HEK293T (cell line): ENCODE results near the gene OR4D11.
"Not testable (repeated sequence)": the region's sequence is repeated elsewhere in the genome, so short reads cannot be mapped to it uniquely, and the experiment has no call there.

Experiments
- CTCF ChIA-PET: fragments of 350-600 bp; formaldehyde crosslinking; extraction: SDS; loops from one replicate; lab custom pipeline; 2021; ENCODE audit warnings: antibody characterized with exemption, inconsistent platforms; lab: Yijun Ruan, JAX
- POLR2A ChIA-PET: fragments of 350-600 bp; formaldehyde crosslinking; extraction: SDS; loops from one replicate; lab custom pipeline; 2020; ENCODE audit warnings: antibody characterized with exemption, inconsistent platforms; lab: Yijun Ruan, JAX
- DNase-seq: peaks from one replicate; pipeline ENCODE4 v3.0.0; 2012; ENCODE audit warnings: mixed read lengths; ENCODE audit errors: extremely low spot score
- ARNT ChIP-seq: fragments of 450-650 bp; IDR thresholded peaks from 2 replicates; pipeline ENCODE4 v1.6.1; 2017; ENCODE audit warnings: mild to moderate bottlenecking
- BHLHE40 ChIP-seq: fragments of 450-650 bp; IDR thresholded peaks from 2 replicates; pipeline ENCODE4 v1.6.1; 2016; ENCODE audit warnings: mild to moderate bottlenecking, moderate library complexity, borderline replicate concordance
- CTBP1 ChIP-seq: fragments of 450-650 bp; IDR thresholded peaks from 2 replicates; pipeline ENCODE4 v1.6.1; 2016; ENCODE audit warnings: borderline replicate concordance
- ELF4 ChIP-seq: fragments of 450-650 bp; IDR thresholded peaks from 2 replicates; pipeline ENCODE4 v1.6.1; 2017; ENCODE audit warnings: antibody characterized with exemption
- FOXA1 ChIP-seq: fragments of 450-650 bp; IDR thresholded peaks from 2 replicates; pipeline ENCODE4 v1.6.1; 2016; ENCODE audit warnings: mild to moderate bottlenecking
- FOXK2 ChIP-seq: fragments of 450-650 bp; IDR thresholded peaks from 2 replicates; pipeline ENCODE4 v1.6.1; 2016; ENCODE audit warnings: mild to moderate bottlenecking
- FOXM1 ChIP-seq: fragments of 450-650 bp; IDR thresholded peaks from 2 replicates; pipeline ENCODE4 v1.6.1; 2017; ENCODE audit warnings: mild to moderate bottlenecking, borderline replicate concordance
- HDGF ChIP-seq: fragments of 450-650 bp; IDR thresholded peaks from 2 replicates; pipeline ENCODE4 v1.6.1; 2017; ENCODE audit warnings: antibody characterized with exemption, borderline replicate concordance
- L3MBTL2 ChIP-seq: fragments of 450-650 bp; conservative IDR thresholded peaks from 2 replicates; pipeline ENCODE4 v1.6.1; 2016; ENCODE audit warnings: mild to moderate bottlenecking
- LEF1 ChIP-seq: fragments of 450-650 bp; IDR thresholded peaks from 2 replicates; pipeline ENCODE4 v1.6.1; 2017; ENCODE audit warnings: mild to moderate bottlenecking, borderline replicate concordance
- NFRKB ChIP-seq: fragments of 450-650 bp; IDR thresholded peaks from 2 replicates; pipeline ENCODE4 v1.6.1; 2016; ENCODE audit warnings: mild to moderate bottlenecking, moderate library complexity
- SP1 ChIP-seq: fragments of 450-650 bp; IDR thresholded peaks from 2 replicates; pipeline ENCODE4 v1.6.1; 2017
- SUZ12 ChIP-seq: fragments of 450-650 bp; IDR thresholded peaks from 2 replicates; pipeline ENCODE4 v1.6.1; 2016; ENCODE audit warnings: mild to moderate bottlenecking
- TARDBP ChIP-seq: fragments of 450-650 bp; IDR thresholded peaks from 2 replicates; pipeline ENCODE4 v1.6.1; 2016
- ZNF384 ChIP-seq: fragments of 450-650 bp; IDR thresholded peaks from 2 replicates; pipeline ENCODE4 v1.6.1; 2016
- TF ChIP-seq, protein P1 (sequence below): fragments of 450-650 bp; IDR thresholded peaks from 2 replicates; pipeline ENCODE4 v1.6.1; 2016

Gene OR4D11

DNA sequence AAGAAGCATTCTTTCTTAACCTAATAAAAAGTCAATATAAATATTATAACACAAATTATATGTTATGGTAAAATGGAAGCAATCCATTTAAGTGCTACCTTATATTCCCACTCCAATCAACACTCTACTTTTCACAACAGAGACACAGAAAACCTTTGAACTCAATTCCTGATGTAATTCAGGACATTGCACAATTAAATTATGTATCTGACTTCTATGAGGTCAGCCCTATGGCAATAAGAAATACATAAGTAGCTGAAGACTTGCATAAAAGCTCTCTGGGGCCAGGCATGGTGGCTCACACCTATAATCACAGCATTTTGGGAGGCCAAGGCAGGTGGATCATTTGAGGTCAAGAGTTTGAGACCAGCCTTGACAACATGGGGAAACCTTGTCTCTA is 23.5 kb upstream of the OR4D11 start:
- TF ChIP-seq BHLHE40 (no peak), ELF4 (no peak), SUZ12 (no peak), HDGF (no peak), FOXM1 (no peak), SP1 (no peak), LEF1 (no peak), L3MBTL2 (no peak)
- ChIA-PET POLR2A (interaction anchor here (0.9 kb wide), 1 partner anchor 136 kb away, joined by 3 read pairs; the partner anchor contains the start of gene OSBP), CTCF (no interaction called here)
- DNase-seq, result no peak

DNA sequence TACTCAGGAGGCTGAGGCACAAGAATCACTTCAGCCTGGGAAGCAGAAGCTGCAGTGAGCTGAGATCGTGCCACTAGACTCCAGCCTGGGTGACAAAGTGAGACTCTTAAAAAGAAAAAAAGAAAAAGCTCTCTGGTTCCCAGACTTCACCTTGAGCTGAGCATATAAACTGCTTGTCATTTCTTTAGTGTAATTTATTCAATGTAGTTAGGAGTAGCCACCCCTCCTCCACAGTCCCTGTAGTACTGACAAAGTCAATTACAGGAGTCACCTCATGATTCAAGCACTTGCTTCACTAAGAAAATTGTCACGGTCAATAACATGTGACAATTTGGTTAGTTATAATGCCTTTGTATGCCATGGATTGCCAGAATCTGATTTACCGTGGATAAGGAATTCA is 23.0 kb upstream of the OR4D11 start:
- no peak for TF ChIP-seq SP1
- no peak for DNase-seq
- CTCF ChIA-PET, result no interaction called here
- POLR2A ChIA-PET, result interaction anchor here (0.9 kb wide), 1 partner anchor 135 kb away, joined by 3 read pairs; the partner anchor contains the start of gene OSBP

DNA sequence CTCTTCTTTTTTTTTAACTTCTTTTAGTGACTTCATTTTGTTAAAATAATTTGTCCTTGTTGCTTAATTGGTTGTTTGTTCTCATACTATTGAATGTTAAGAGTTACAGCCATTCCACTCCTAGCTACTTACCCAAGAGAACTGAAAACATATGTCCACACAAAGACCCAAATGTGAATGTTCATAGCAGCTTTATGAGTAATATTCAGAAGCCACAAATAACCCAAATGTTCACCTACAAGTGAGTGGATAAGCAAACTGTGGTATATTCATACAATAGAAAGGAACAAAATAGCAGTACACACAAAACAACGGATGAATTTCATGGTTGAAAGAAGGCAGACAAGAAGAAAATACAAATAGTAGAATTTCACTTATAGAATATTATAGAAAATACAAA is 1.4 kb upstream of the OR4D11 start:
- DNase-seq, result no peak
- TF ChIP-seq HDGF (no peak), ZNF384 (no peak), FOXA1 (no peak), BHLHE40 (no peak), SP1 (no peak), CTBP1 (no peak)
- ChIA-PET CTCF (no interaction called here), POLR2A (no interaction called here)

DNA sequence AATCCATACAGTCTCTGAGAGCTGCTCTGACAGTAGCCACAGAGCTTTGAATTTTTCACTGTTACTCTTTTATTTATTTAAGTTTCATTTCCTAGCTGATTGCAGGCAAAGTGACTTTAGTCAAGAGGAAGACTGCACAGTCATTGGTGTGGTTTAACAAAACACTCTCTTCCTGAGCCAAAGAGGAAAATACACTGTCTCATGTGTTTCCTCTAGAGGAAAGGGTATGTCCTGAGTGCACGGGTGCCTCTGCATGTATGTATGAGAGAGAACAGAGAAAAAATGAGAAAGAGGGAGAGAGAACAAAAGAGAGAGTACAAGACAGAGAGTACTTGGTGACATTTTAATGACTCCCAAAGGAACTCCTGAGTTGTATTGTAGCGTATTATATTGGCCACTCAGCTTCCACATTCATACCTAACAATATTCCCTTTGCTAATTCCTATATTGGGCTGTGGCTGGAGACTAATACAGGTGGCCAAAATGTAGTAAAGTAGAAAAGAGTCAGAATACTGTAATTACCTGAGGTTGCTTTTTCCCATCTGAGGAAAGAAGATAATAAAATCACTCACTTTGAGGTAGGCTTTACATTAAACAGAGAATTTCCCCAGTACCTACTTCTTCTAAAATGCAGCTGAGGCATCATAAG is 7.7 kb downstream of the OR4D11 start, which contains the start of gene OR4D9:
Gene OR4D9 (plus strand): TSS at position 599 of the 649 bp plus-strand sequence. CDS start 3,374 bp downstream, outside the sequence.
- no peak for TF ChIP-seq L3MBTL2
- no peak for TF ChIP-seq FOXA1
- no peak for TF ChIP-seq FOXM1
- no peak for TF ChIP-seq HDGF
- CTCF ChIA-PET, result no interaction called here
- POLR2A ChIA-PET, result no interaction called here
- no peak for DNase-seq

GRCh38 chr11:59511675-59512074 is 8.3 kb downstream of the OR4D11 start:
- POLR2A ChIA-PET, result no interaction called here
- no peak for DNase-seq
- TF ChIP-seq ELF4 (no peak), FOXA1 (no peak)
- CTCF ChIA-PET, result no interaction called here

- DNase-seq, POLR2A ChIA-PET, CTCF ChIA-PET: not testable (repeated sequence)
These were observed 16.8 kb downstream of the OR4D11 start for GRCh38 chr11:59520139-59520538.

DNA sequence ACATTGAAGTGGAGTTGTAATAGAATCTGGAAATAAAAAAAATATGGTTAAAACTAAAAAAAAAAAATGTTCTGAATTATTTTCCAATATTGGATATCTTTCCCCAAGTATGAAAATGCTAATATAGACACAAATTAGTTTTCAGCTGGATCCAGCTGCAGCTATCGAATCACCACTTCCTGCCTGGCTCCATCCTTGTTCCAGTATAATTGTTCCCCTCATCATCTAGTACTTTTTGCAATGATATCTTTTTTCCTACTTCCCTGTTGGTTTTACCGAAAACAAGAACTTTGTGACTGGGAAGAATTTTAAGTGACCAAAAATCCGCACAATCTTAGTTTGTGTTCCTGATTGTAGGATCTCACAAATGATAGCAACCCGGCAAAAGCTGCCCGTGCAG is 17.4 kb downstream of the OR4D11 start:
- CTCF ChIA-PET, result no interaction called here
- TF ChIP-seq ELF4, result no peak
- no peak for TF ChIP-seq SP1
- POLR2A ChIA-PET, result no interaction called here
- no peak for DNase-seq

DNA sequence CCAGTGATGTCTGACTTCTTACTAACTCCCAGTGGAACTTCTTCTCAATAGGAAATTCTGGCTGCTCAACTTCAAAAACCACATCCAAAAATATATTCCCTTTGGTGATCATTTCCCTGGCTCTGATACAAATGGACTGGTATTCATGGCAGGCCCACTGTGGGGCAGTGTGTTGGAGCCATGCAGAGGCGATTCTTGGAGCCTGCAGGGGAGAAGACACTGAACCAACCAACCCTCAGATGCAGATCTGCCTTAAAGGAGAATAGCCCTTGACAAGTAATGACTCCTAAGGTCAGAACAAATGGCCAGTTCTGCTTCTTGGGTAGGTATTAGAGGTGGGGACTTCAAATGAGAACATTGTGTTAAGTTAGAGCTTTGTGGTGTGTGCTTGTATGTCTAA is 20.2 kb downstream of the OR4D11 start:
- CTCF ChIA-PET, result no interaction called here
- DNase-seq, result peak; percentile 24
- POLR2A ChIA-PET, result no interaction called here
- TF ChIP-seq FOXK2, result no peak
- TF ChIP-seq SP1, result no peak
- TF ChIP-seq HDGF, result no peak
- TF ChIP-seq ZNF384, result no peak
- no peak for TF ChIP-seq ARNT
- no peak for TF ChIP-seq ELF4
- no peak for TF ChIP-seq LEF1
- TF ChIP-seq TARDBP, result no peak
- TF ChIP-seq L3MBTL2, result no peak
- TF ChIP-seq FOXM1, result no peak
- no peak for TF ChIP-seq NFRKB

- POLR2A ChIA-PET, result no interaction called here
- TF ChIP-seq ZNF384 (no peak), CTBP1 (no peak), SP1 (no peak), NFRKB (no peak), BHLHE40 (no peak), FOXK2 (no peak), HDGF (no peak), TARDBP (no peak), SUZ12 (no peak), L3MBTL2 (no peak), ARNT (no peak), FOXM1 (no peak), FOXA1 (no peak), LEF1 (no peak), ELF4 (no peak)
- TF ChIP-seq, protein P1, sequence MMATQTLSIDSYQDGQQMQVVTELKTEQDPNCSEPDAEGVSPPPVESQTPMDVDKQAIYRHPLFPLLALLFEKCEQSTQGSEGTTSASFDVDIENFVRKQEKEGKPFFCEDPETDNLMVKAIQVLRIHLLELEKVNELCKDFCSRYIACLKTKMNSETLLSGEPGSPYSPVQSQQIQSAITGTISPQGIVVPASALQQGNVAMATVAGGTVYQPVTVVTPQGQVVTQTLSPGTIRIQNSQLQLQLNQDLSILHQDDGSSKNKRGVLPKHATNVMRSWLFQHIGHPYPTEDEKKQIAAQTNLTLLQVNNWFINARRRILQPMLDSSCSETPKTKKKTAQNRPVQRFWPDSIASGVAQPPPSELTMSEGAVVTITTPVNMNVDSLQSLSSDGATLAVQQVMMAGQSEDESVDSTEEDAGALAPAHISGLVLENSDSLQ, result no peak
- CTCF ChIA-PET, result no interaction called here
- no peak for DNase-seq
These were observed 25.3 kb downstream of the OR4D11 start for GRCh38 chr11:59528711-59529110.
